Lower lobe of right lung (tissue), 2 donors: ENCODE data around the gene TRIM14. TPM values are rescaled to one million over a fixed set of nuclear protein-coding genes. Genes with fewer than 3 reads are reported as not detected.

Experiments used
- ATAC-seq, 2 donors: fragments of 200-7000 bp; cut with Tn5 transposase; one replicate each; pipeline ENCODE4 v1.9.1; 2020 to 2022; ENCODE audit warnings: mild to moderate bottlenecking in 2 of 2, moderate library complexity in 2 of 2
- DNase-seq: peaks from one replicate; pipeline ENCODE4 v3.0.0-alpha.2; 2020
- H3K27ac ChIP-seq: fragments of 200-600 bp; one replicate; pipeline ENCODE4 v1.8.0; 2022
- H3K27me3 ChIP-seq: fragments of 200-600 bp; one replicate; pipeline ENCODE4 v1.8.0; 2022; ENCODE audit warnings: low read depth
- H3K36me3 ChIP-seq: fragments of 200-600 bp; one replicate; pipeline ENCODE4 v1.8.0; 2022; ENCODE audit warnings: mild to moderate bottlenecking
- H3K4me1 ChIP-seq: fragments of 200-600 bp; one replicate; pipeline ENCODE4 v1.8.0; 2022
- H3K4me3 ChIP-seq: fragments of 200-600 bp; one replicate; pipeline ENCODE4 v1.8.0; 2022; ENCODE audit warnings: mild to moderate bottlenecking
- H3K9me3 ChIP-seq: fragments of 200-600 bp; one replicate; pipeline ENCODE4 v1.8.0; 2022
- CTCF ChIP-seq: fragments of 200-600 bp; IDR thresholded peaks from one replicate; pipeline ENCODE4 v1.8.0; 2022; ENCODE audit warnings: antibody characterized with exemption, mild to moderate bottlenecking
- intact Hi-C: fragments of 100-400 bp; cut with DNase I; formaldehyde crosslinking; loops from one replicate; pipeline ENCODE4 v1.11.0; 2022
- total RNA-seq: library from RNA; stranded (reverse); fragmentation: NEBNext Ultra II Directional; extraction: Animal tissue kit (Norgen Biotek cat#: 25700); gene quantifications from one replicate; pipeline ENCODE4 v1.2.1, GENCODE V29; 2021
- donor health status: DM: no; HTN: yes; CAD: no; lungs with severe emphysema.

TRIM14 gene
- total RNA-seq, 1 donor from 2014 or later, result 82.5 TPM

GRCh38 chr9:98101416-98101815, 17.6 kb downstream of the TRIM14 start:
- Histone ChIP-seq H3K27me3 (no peaks in the 10 kb centered on the region), H3K36me3 (peaks cover 26% of the 10 kb centered on the region), H3K4me3 (no peak overlapping the region), H3K4me1 (peaks cover 46% of the 10 kb centered on the region), H3K27ac (peak overlapping the region; percentile 56), H3K9me3 (no peaks in the 10 kb centered on the region)
- ATAC-seq, result no peak
- TF ChIP-seq CTCF, result no peak
- DNase-seq, result no peak
- intact Hi-C loops, result no loop called here

- no peaks in the 10 kb centered on the region for H3K9me3 ChIP-seq
- peaks cover 46% of the 10 kb centered on the region for H3K4me1 ChIP-seq
- peak overlapping the region; percentile 10 for H3K27ac ChIP-seq
- H3K36me3 ChIP-seq, result peaks cover 34% of the 10 kb centered on the region
- ATAC-seq (no peak), DNase-seq (no peak)
- H3K27me3 ChIP-seq, result no peaks in the 10 kb centered on the region
- TF ChIP-seq CTCF, result no peak
- intact Hi-C loops, result no loop called here
- H3K4me3 ChIP-seq, result no peak overlapping the region
Observed at GRCh38 chr9:98100456-98100855, 18.6 kb downstream of the TRIM14 start.

- Histone ChIP-seq H3K9me3 (no peaks in the 10 kb centered on the region), H3K27ac (peak overlapping the region; percentile 10), H3K4me3 (no peak overlapping the region), H3K4me1 (peaks cover 46% of the 10 kb centered on the region), H3K27me3 (no peaks in the 10 kb centered on the region), H3K36me3 (peaks cover 39% of the 10 kb centered on the region)
- intact Hi-C loops, result no loop called here
- no peak for DNase-seq
- TF ChIP-seq CTCF, result no peak
- no peak for ATAC-seq
Observed at GRCh38 chr9:98099898-98100297, 19.1 kb downstream of the TRIM14 start.

- ATAC-seq (no peak), DNase-seq (no peak)
- intact Hi-C loops, result no loop called here
- no peak overlapping the region for H3K4me3 ChIP-seq
- no peaks in the 10 kb centered on the region for H3K27me3 ChIP-seq
- peaks cover 44% of the 10 kb centered on the region for H3K36me3 ChIP-seq
- TF ChIP-seq CTCF, result no peak
- H3K9me3 ChIP-seq, result no peaks in the 10 kb centered on the region
- H3K27ac ChIP-seq, result peak overlapping the region; percentile 10
- peaks cover 42% of the 10 kb centered on the region for H3K4me1 ChIP-seq
Observed at GRCh38 chr9:98099346-98099745, 19.7 kb downstream of the TRIM14 start.

- Histone ChIP-seq H3K9me3 (no peaks in the 10 kb centered on the region), H3K4me1 (peaks cover 33% of the 10 kb centered on the region), H3K27me3 (no peaks in the 10 kb centered on the region), H3K27ac (no peak overlapping the region), H3K36me3 (peaks cover 50% of the 10 kb centered on the region), H3K4me3 (no peak overlapping the region)
- ATAC-seq, result peak in 1 of 2 donors; percentile 16
- intact Hi-C loops, result no loop called here
- TF ChIP-seq CTCF, result no peak
- no peak for DNase-seq
Observed at GRCh38 chr9:98097836-98098235, 21.2 kb downstream of the TRIM14 start.

GRCh38 chr9:98096091-98096490, 22.9 kb downstream of the TRIM14 start:
- H3K4me1 ChIP-seq, result peaks cover 17% of the 10 kb centered on the region
- ATAC-seq, result peak in 1 of 2 donors; percentile 23
- H3K4me3 ChIP-seq, result no peak overlapping the region
- no peak for TF ChIP-seq CTCF
- H3K9me3 ChIP-seq, result no peaks in the 10 kb centered on the region
- intact Hi-C loops, result no loop called here
- H3K36me3 ChIP-seq, result peaks cover 50% of the 10 kb centered on the region
- H3K27ac ChIP-seq, result no peak overlapping the region
- H3K27me3 ChIP-seq, result no peaks in the 10 kb centered on the region
- no peak for DNase-seq
